ENCODE results near the gene ATF3. TPM values are rescaled to one million over a fixed set of nuclear protein-coding genes. Genes with fewer than 3 reads are reported as not detected.
A peak's percentile ranks its signal among the peaks of the same experiment; 100 is the strongest.

ATF3 gene
- total RNA-seq, 1 experiment from 2014 or later, result 1.1 TPM

- DNase-seq (ENCODE audit: low read depth), result no peak
These were observed 22.1 kb upstream of the ATF3 start for GRCh38 chr1:212586206-212587015.

- no peak for DNase-seq (ENCODE audit: low read depth)
These were observed 21.3 kb upstream of the ATF3 start for GRCh38 chr1:212587016-212587887.

GRCh38 chr1:212587888-212588510 lies 20.6 kb upstream of the ATF3 start:
- no peak for DNase-seq (ENCODE audit: low read depth)

GRCh38 chr1:212589446-212589845 lies 19.1 kb upstream of the ATF3 start:
- no peak for DNase-seq (ENCODE audit: low read depth)

GRCh38 chr1:212591922-212592321 lies 16.6 kb upstream of the ATF3 start:
- no peak for DNase-seq (ENCODE audit: low read depth)

GRCh38 chr1:212593821-212594251 lies 14.7 kb upstream of the ATF3 start:
- DNase-seq (ENCODE audit: low read depth), result no peak

GRCh38 chr1:212594640-212595039 lies 13.9 kb upstream of the ATF3 start:
- DNase-seq (ENCODE audit: low read depth), result no peak

- DNase-seq (ENCODE audit: low read depth), result no peak
These were observed 13.3 kb upstream of the ATF3 start for GRCh38 chr1:212595229-212595628.

GRCh38 chr1:212595787-212596714 lies 12.5 kb upstream of the ATF3 start:
- peak; percentile 96 for DNase-seq (ENCODE audit: low read depth)

GRCh38 chr1:212596798-212597197 lies 11.8 kb upstream of the ATF3 start:
- DNase-seq (ENCODE audit: low read depth), result no peak

- no peak for DNase-seq (ENCODE audit: low read depth)
These were observed 11.1 kb upstream of the ATF3 start for GRCh38 chr1:212597487-212597886.

- no peak for DNase-seq (ENCODE audit: low read depth)
These were observed 8.3 kb upstream of the ATF3 start for GRCh38 chr1:212600071-212600915.

GRCh38 chr1:212600980-212601379 lies 7.6 kb upstream of the ATF3 start:
- peak; percentile 58 for DNase-seq (ENCODE audit: low read depth)

- no peak for DNase-seq (ENCODE audit: low read depth)
These were observed 7.0 kb upstream of the ATF3 start for GRCh38 chr1:212601524-212601923.

GRCh38 chr1:212605441-212606394 lies 2.8 kb upstream of the ATF3 start:
- no peak for DNase-seq (ENCODE audit: low read depth)

GRCh38 chr1:212606395-212607205 lies 2.0 kb upstream of the ATF3 start:
- DNase-seq (ENCODE audit: low read depth), result no peak

- DNase-seq (ENCODE audit: low read depth), result no peak
These were observed 1.2 kb upstream of the ATF3 start for GRCh38 chr1:212607206-212607912.
